ENCODE results near the gene KLHL33.
"Not testable (repeated sequence)": the region's sequence is repeated elsewhere in the genome, so short reads cannot be mapped to it uniquely, and the experiment has no call there.

KLHL33 gene

DNA sequence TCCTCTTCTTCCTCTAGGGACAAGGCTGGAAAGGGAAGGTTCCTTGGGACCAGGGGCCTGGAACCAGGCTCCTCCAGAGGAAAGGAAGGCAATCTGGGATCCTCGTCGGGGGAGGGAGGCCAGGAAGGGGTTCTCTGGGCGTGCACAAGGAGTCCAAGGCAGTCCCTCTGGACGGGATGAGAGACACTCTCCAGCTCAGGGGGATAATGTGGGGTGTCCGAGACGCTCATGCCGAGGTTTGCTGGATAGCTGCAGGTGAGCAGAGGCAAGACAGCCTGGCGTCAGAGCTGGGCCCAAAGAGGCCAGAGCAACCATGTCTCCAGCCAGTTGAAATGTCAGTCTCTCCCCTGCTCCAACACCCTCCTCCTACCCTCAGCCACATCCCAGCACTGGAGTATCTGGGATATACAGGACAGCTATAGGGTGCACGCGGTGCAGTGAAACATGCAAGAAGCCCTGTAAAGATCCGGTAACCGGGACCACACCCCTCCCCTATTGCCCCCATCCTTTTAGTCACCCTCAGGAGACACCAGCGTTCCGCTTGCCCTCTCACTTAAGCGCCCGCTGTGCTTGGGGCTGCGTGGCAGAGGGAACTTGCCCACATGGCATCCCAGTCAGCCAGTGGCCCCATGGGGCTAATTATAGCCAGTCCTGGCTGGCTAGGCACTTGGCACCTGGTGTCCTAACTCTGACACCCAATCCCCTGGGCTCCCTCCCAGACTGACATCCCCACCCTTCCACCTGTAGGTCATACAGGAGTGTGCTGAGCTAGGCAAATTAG, at the start of gene KLHL33:
TSS of gene KLHL33 (minus strand) at position 585 of the 781 bp plus-strand sequence. CDS start at position 230, 355 bp downstream.
- FAIRE-seq = no peak

- FAIRE-seq = no peak
These were observed 46.4 kb upstream of the KLHL33 start for GRCh38 chr14:20482382-20482781.

DNA sequence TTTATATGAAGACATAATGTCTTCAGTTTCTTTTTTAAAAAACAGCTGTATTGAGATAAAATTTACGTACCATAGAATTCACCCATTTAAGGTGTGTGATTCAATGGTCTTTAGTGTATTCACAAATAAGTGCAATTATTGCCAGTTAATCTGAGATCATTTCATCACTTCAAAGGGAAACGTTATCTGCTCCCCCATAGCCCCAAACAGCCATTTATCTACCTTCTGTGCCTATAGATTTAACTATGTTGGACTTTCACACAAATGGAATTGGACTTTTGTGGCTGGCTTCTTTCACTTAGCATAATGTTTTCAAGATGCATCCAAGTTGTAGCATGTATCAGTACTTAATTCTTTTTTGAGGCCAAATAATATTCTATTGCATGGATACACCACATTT, 42.9 kb upstream of the KLHL33 start:
- FAIRE-seq = no peak

GRCh38 chr14:20477211-20477876, 41.4 kb upstream of the KLHL33 start:
- no peak for FAIRE-seq

DNA sequence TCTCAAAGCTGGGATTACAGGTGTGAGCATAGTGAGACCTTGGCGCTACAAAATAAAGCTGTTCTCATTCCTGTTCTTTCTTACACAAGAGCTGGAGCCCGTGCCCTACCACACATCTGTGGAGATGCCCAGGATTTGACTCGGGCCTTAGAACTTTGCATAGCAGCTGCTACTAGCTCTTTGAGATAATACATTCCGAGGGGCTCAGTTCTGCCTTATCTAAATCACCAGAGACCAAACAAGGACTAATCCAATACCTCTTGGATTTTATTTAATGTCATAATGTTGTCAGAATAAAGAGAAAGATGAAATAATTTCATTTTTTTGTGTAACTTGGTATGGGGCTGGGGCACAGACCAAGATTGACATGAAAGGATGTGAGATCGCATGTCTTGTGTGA, 40.8 kb upstream of the KLHL33 start:
- FAIRE-seq = no peak

GRCh38 chr14:20472536-20473169, 36.7 kb upstream of the KLHL33 start:
- FAIRE-seq = no peak

- FAIRE-seq = no peak
These were observed 34.6 kb upstream of the KLHL33 start for GRCh38 chr14:20470603-20470901.

- FAIRE-seq = no peak
These were observed 34.1 kb upstream of the KLHL33 start for GRCh38 chr14:20469890-20470602.

GRCh38 chr14:20469242-20469889, 33.4 kb upstream of the KLHL33 start, which contains the start of gene PNP:
Gene PNP (plus strand): TSS chr14:20469406. CDS start chr14:20469525, 119 bp downstream.
- no peak for FAIRE-seq

DNA sequence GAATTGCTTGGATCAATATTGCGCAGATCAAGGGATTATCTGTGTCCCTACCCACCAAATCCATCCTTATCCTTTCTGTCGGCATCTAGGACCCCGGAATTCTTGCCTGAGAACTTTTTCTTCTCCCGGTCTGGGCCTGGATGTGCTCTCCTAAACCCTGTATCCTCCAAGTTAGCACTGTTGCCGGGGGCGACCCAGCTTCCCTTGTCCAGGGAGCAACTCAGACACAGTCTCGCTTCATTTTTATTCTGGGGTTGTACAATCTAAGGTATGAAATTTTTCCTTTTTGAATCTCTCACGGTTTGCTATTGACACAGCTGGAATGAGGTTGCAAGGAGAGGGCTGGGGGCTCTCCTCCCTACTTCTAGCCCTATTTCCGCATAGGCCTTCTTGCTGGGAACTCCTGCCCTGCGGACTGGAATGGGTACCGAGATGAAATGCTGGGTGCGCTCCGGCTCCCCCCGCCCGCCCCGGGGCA, 32.8 kb upstream of the KLHL33 start:
- no peak for FAIRE-seq

- peak; percentile 94 for FAIRE-seq
These were observed 25.5 kb upstream of the KLHL33 start, which contains the start of gene PIP4P1 for GRCh38 chr14:20461225-20462141. Gene PIP4P1 (minus strand): TSS chr14:20461434. CDS start chr14:20461325, 109 bp downstream.

GRCh38 chr14:20460458-20461224, 24.7 kb upstream of the KLHL33 start:
- FAIRE-seq = no peak

DNA sequence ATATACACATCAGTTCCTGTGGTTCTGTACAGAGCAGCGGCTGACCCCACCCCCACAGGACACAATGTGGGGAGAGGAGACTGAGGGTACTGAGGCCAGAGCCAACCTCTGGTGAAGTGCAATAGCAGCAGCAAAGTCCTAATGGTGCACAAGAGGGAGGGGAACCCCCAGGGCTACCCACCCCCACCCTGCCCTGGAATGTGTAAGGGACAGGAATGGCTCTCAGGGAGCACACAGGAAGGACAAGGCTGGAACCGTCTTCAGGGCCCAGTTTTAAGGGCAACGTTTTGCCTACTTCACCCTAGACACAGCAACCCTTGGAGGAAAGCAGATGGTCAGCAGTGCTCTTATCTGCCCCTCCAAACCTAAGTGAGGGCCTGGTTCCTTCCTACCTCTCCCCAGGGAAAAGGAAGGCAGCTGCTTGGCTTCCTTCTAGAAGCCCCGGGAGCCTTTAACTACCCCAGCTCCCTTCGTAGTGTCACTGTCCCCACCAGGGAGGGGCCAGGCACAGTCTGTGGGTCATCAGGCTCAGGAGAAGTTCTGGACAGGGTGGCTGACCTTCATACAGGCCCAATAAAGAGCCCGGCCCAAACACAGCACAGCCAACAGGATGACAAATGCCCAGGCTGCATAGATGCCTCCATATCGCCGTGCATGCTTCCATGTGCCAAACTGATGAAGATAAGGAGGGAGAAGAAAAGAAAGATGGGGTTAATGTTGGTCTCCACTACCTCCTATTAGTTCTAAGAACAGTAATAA, 22.2 kb upstream of the KLHL33 start:
- FAIRE-seq = no peak

DNA sequence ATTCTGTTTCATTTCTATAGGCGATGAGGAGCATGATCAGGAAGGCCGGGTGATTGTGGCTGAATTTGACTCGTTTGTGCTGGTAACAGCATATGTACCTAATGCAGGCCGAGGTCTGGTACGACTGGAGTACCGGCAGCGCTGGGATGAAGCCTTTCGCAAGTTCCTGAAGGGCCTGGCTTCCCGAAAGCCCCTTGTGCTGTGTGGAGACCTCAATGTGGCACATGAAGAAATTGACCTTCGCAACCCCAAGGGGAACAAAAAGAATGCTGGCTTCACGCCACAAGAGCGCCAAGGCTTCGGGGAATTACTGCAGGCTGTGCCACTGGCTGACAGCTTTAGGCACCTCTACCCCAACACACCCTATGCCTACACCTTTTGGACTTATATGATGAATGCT, 21.0 kb upstream of the KLHL33 start:
- FAIRE-seq = no peak

- no peak for FAIRE-seq
These were observed 19.7 kb upstream of the KLHL33 start for GRCh38 chr14:20455355-20456300.

DNA sequence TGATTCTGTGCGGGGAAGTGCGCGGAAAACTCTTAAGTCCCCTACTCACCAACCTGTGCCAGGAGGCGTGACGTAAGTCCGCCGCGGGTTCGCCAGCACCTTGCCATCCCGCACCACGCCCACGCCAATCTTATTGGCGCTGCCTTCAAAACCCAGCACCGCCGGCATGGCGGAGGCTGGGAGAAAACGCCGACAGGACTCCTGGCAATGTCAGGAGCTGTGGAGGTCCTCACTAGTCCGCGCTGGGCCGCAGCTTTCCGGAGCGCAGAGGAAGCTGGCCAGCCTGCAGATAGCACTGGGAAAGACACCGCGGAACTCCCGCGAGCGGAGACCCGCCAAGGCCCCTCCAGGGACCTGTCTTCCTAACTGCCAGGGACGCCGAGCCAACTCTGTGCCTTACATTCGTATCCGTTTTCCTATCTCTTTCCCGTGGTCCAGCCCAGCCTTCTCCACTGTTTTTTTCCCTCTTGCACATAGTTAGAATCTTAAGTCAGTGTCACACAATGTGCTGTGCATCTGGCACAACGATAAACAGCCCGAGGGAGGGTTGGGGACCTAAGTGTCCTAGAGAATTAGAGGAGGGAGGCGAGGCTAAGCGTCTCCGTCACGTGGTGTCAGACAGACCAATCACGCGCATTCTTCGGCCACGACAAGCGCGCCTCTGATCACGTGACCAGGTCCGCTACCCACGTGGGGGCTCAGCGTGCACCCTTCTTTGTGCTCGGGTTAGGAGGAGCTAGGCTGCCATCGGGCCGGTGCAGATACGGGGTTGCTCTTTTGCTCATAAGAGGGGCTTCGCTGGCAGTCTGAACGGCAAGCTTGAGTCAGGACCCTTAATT, 18.8 kb upstream of the KLHL33 start, which contains the start of the genes APEX1 and OSGEP:
TSS of gene APEX1 (plus strand) at position 711 of the 839 bp plus-strand sequence. CDS start 420 bp downstream, outside the sequence.
TSS of gene OSGEP (minus strand) at position 297 of the 839 bp plus-strand sequence. CDS start at position 168, 129 bp downstream.
- peak; percentile 53 for FAIRE-seq

DNA sequence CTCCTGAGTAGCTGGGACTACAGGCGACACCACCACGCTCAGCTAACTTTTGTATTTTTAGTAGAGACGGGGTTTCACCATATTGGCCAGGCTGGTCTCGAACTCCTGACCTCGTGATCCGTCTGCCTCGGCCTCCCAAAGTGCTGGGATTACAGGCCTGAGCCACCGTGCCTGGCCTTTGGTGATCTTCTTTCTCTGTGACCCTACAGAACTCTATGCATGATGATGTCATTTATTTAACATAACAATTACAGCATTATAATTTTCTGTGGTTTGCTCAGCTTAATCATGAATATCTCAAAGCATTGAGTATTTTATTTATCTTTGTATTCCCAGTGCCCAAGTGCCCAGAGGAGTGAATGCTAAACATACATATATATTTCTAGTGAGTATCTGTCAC, 16.9 kb upstream of the KLHL33 start:
- FAIRE-seq = not testable (repeated sequence)

All from colon (tissue), 2 donors.